Right lobe of liver (tissue), 6 donors: ENCODE results near the gene TRAPPC3L. TPM values are rescaled to one million over a fixed set of nuclear protein-coding genes. Genes with fewer than 3 reads are reported as not detected.

Experiments
- ATAC-seq, 4 donors: fragments of 200-7000 bp; cut with Tn5 transposase; one replicate each; pipeline ENCODE4 v1.9.1; 2020; ENCODE audit warnings: mild to moderate bottlenecking in 4 of 4, moderate library complexity in 4 of 4
- DNase-seq, 3 donors: peaks; one replicate each; pipeline ENCODE4 v3.0.0-alpha.2; 2020
- H3K27ac ChIP-seq, 3 donors: fragments of 200-600 bp; one replicate each; pipeline ENCODE4 v1.8.0; 2022
- H3K27me3 ChIP-seq, 2 donors: fragments of 200-600 bp; one replicate each; pipeline ENCODE4 v1.8.0; 2022
- H3K36me3 ChIP-seq, 4 donors: fragments of 200-600 bp; sonication (generic) in 1 of 4; one replicate each; pipeline versions ENCODE4 v1.5.1 to v1.8.0; 2017 to 2022; ENCODE audit warnings: control low read depth in 1 of 4
- H3K4me1 ChIP-seq, 4 donors: fragments of 200-600 bp; sonication (generic) in 1 of 4; one replicate each; pipeline versions ENCODE4 v1.5.1 to v1.8.0; 2017 to 2022; ENCODE audit warnings: control low read depth in 1 of 4
- H3K4me3 ChIP-seq, 3 donors: fragments of 200-600 bp; one replicate each; pipeline ENCODE4 v1.8.0; 2022
- H3K9me3 ChIP-seq, 4 donors: fragments of 200-600 bp; sonication (generic) in 1 of 4; one replicate each; pipeline versions ENCODE4 v1.5.1 to v1.8.0; 2017 to 2022; ENCODE audit warnings: control low read depth in 1 of 4
- POLR2A ChIP-seq: fragments of 450-650 bp; IDR thresholded peaks from one replicate; pipeline ENCODE4 v1.6.1; 2017; ENCODE audit warnings: antibody characterized with exemption, mild to moderate bottlenecking
- WGBS: methylation state at CpG from one replicate; pipeline ENCODE4 v1.1.6; 2018; ENCODE audit warnings: low coverage, low lambda C conversion rate; ENCODE audit not compliant: insufficient coverage; ENCODE audit errors: missing lambda C conversion rate; 5-methylcytosine and 5-hydroxymethylcytosine counted together
- intact Hi-C, 2 donors: fragments of 100-400 bp; cut with DNase I; formaldehyde crosslinking; loops; one replicate each; pipeline versions ENCODE4 v1.11.2 to v1.14.1; 2022
- total RNA-seq, 6 experiments: library from RNA; depleted of rRNA in 2 of 6; stranded (reverse); fragments of >200 nt in 2 of 6; fragmentation: NEBNext Ultra II Directional in 3 of 6; extraction: Animal tissue kit (Norgen Biotek cat#: 25700) in 3 of 6; gene quantifications; one replicate each; pipeline versions ENCODE4 v1.1.0 to v1.2.4, GENCODE V29; 2016 to 2023
- TF ChIP-seq, protein P1 (sequence below), 4 donors: fragments of 200-600 bp in 3 of 4; fragments of 450-650 bp in 1 of 4; IDR thresholded peaks; one replicate each; pipeline versions ENCODE4 v1.5.1 to v1.8.0; 2016 to 2022; ENCODE audit warnings: antibody characterized with exemption in 4 of 4, mild to moderate bottlenecking in 2 of 4
- donor health status: DM: no; HTN: yes; CAD: no.
- donor health status: DM: no; HTN: no; CAD: no.
- donor health status: DM: no; HTN: no; CAD: no.
- donor health status: DM: no; HTN: yes; CAD: no.
- donor health status: DM: no; HTN: yes; CAD: no.

The TRAPPC3L gene
- total RNA-seq, 6 experiments from 2014 or later = 0.12 to 0.17 TPM; not detected in 4

DNA sequence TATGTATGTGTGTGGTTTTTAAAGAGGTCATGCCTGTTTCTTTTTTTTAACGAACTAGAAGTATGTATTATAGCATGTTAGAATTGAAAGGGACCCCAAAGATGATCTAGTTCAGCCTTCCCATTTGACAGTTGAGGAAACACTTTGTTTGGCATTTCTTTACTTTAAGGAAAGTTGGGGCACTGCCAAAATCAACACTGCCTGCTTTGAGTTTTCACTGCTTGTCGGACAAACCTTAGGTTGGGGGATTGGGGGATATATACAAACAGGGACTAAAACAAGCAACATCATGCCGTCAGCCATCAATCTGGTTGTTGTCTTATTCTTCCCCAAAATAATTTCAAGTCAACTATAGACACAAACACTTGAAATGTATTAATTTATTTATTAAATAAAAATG is 98.4 kb downstream of the TRAPPC3L start:
- Histone ChIP-seq H3K4me1 (no peaks in the 10 kb centered on the region), H3K9me3 (no peaks in the 10 kb centered on the region), H3K27ac (no peak overlapping the region), H3K27me3 (no peaks in the 10 kb centered on the region), H3K4me3 (no peak overlapping the region), H3K36me3 (no peaks in the 10 kb centered on the region)
- no peak for DNase-seq
- no peak for ATAC-seq
- TF ChIP-seq, protein P1, sequence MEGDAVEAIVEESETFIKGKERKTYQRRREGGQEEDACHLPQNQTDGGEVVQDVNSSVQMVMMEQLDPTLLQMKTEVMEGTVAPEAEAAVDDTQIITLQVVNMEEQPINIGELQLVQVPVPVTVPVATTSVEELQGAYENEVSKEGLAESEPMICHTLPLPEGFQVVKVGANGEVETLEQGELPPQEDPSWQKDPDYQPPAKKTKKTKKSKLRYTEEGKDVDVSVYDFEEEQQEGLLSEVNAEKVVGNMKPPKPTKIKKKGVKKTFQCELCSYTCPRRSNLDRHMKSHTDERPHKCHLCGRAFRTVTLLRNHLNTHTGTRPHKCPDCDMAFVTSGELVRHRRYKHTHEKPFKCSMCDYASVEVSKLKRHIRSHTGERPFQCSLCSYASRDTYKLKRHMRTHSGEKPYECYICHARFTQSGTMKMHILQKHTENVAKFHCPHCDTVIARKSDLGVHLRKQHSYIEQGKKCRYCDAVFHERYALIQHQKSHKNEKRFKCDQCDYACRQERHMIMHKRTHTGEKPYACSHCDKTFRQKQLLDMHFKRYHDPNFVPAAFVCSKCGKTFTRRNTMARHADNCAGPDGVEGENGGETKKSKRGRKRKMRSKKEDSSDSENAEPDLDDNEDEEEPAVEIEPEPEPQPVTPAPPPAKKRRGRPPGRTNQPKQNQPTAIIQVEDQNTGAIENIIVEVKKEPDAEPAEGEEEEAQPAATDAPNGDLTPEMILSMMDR (IDR thresholded peaks at IDR 0.05) = no peak
- no peak for TF ChIP-seq POLR2A
- intact Hi-C loops = no loop called here
- WGBS = 29% methylated on average over 3 of the region's 3 CpGs

DNA sequence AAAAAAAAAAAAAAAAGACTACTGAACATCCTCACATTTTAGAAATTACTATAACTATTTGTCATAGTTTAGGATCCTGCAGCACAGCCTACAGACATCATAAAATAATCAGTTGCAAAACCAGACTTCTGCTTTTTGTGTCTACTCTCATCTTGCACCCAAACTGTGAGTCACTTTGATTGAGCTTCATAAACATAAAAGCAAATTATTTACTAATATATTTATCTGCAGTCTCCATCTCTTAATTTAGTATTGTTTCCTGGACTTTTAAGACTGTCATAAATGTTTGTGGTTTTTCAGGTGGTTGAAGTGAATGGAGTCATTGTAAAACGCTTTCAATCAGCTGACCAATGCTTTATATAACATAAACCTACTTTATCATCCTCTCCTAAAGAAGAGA is 99.1 kb downstream of the TRAPPC3L start:
- no peaks in the 10 kb centered on the region for H3K4me1 ChIP-seq
- no peaks in the 10 kb centered on the region for H3K9me3 ChIP-seq
- DNase-seq = no peak
- H3K4me3 ChIP-seq = no peak overlapping the region
- ATAC-seq = peak in 2 of 4 donors; percentile 27 to 29
- H3K36me3 ChIP-seq = no peaks in the 10 kb centered on the region
- intact Hi-C loops = no loop called here
- 47% methylated on average over 1 of the region's 1 CpG for WGBS
- H3K27ac ChIP-seq = no peak overlapping the region
- TF ChIP-seq, protein P1 (IDR thresholded peaks at IDR 0.05) = no peak
- no peak for TF ChIP-seq POLR2A
- H3K27me3 ChIP-seq = no peaks in the 10 kb centered on the region

DNA sequence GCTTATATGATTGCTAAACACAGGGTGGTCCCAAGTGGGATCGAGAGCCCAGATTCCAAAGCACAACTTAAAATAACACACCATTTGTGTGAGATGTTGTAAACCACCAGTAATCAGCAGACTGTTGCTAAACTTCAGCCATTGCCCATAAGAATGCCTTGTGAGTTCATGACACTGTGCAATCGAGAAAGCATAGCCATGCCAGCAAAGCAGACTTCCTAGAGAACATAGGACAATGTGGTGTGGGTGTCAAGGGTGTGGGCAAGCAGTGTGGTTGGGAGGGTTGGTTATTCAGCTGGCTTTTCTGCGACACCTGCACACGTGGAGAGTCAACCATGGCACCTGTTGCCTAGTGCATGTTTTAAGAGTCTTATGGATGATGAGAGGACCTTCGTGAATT is 100.4 kb downstream of the TRAPPC3L start:
- H3K27me3 ChIP-seq = no peaks in the 10 kb centered on the region
- ATAC-seq = no peak
- H3K27ac ChIP-seq = no peak overlapping the region
- H3K4me3 ChIP-seq = no peak overlapping the region
- no peaks in the 10 kb centered on the region for H3K36me3 ChIP-seq
- H3K9me3 ChIP-seq = no peaks in the 10 kb centered on the region
- H3K4me1 ChIP-seq = no peaks in the 10 kb centered on the region
- 38% methylated on average over 5 of the region's 5 CpGs for WGBS
- intact Hi-C loops = no loop called here
- no peak for DNase-seq
- TF ChIP-seq, protein P1 (IDR thresholded peaks at IDR 0.05) = no peak
- no peak for TF ChIP-seq POLR2A

Other genes starting within 250 kb of the TRAPPC3L start
- 10 to 100 TPM in 4 of 6 experiments, 1 to 10 TPM in 2; 8.2 to 17.4 (median 12.2) TPM for gene DSE, start 174.7 kb downstream of the TRAPPC3L start, total RNA-seq
- gene CALHM6, start 84.3 kb downstream of the TRAPPC3L start, total RNA-seq = 1 to 10 TPM; 1.4 to 7.8 (median 3.5) TPM
- under 1 TPM; 0.06 to 0.49 (median 0.18) TPM for gene CALHM5, start 34.0 kb downstream of the TRAPPC3L start, total RNA-seq
- gene CALHM4, start 8.1 kb upstream of the TRAPPC3L start, total RNA-seq = not detected
- gene RWDD1, start 25.8 kb upstream of the TRAPPC3L start, total RNA-seq = 10 to 100 TPM; 14.8 to 22.1 (median 21.2) TPM
- gene RSPH4A, start 70.8 kb upstream of the TRAPPC3L start, total RNA-seq = under 1 TPM in 3 of 6 experiments, not detected in 3; 0.06 to 0.18 (median 0.16) TPM
- gene ZUP1, start 123.1 kb upstream of the TRAPPC3L start, total RNA-seq = 1 to 10 TPM; 3.0 to 5.9 (median 4.3) TPM
- 1 to 10 TPM in 5 of 6 experiments, under 1 TPM in 1; 0.98 to 2.5 (median 2.0) TPM for gene KPNA5, start 135.5 kb upstream of the TRAPPC3L start, total RNA-seq
- under 1 TPM in 4 of 6 experiments, not detected in 2; 0.33 to 0.81 (median 0.42) TPM for gene FAM162B, start 220.0 kb upstream of the TRAPPC3L start, total RNA-seq